Measurements from ENCODE around the gene NUTM2B. TPM values are rescaled to one million over a fixed set of nuclear protein-coding genes. Genes with fewer than 3 reads are reported as not detected.
"Not testable (repeated sequence)": the region's sequence is repeated elsewhere in the genome, so short reads cannot be mapped to it uniquely, and the experiment has no call there.

NUTM2B gene
- total RNA-seq, 1 experiment from 2014 or later = 0.59 TPM

GRCh38 chr10:79700381-79700944 is 2.6 kb upstream of the NUTM2B start:
- H3K9me3 ChIP-seq (replicated peaks); H3K36me3 ChIP-seq; H3K27ac ChIP-seq; H3K27me3 ChIP-seq; DNase-seq; H3K4me3 ChIP-seq; H3K4me1 ChIP-seq: not testable (repeated sequence)

- not testable (repeated sequence) for H3K27me3 ChIP-seq; H3K9me3 ChIP-seq (replicated peaks); H3K4me3 ChIP-seq; H3K4me1 ChIP-seq; H3K36me3 ChIP-seq; DNase-seq; H3K27ac ChIP-seq
These were observed 4.0 kb downstream of the NUTM2B start for GRCh38 chr10:79707017-79707416.

- not testable (repeated sequence) for H3K9me3 ChIP-seq (replicated peaks); DNase-seq; H3K27ac ChIP-seq; H3K36me3 ChIP-seq; H3K4me3 ChIP-seq; H3K4me1 ChIP-seq; H3K27me3 ChIP-seq
These were observed 11.9 kb downstream of the NUTM2B start for GRCh38 chr10:79714976-79715375.

GRCh38 chr10:79716917-79717579 is 14.0 kb downstream of the NUTM2B start:
- not testable (repeated sequence) for DNase-seq; H3K27ac ChIP-seq; H3K36me3 ChIP-seq; H3K9me3 ChIP-seq (replicated peaks); H3K4me3 ChIP-seq; H3K27me3 ChIP-seq; H3K4me1 ChIP-seq

- not testable (repeated sequence) for H3K9me3 ChIP-seq (replicated peaks); H3K27ac ChIP-seq; H3K4me3 ChIP-seq; H3K36me3 ChIP-seq; H3K27me3 ChIP-seq; DNase-seq; H3K4me1 ChIP-seq
These were observed 17.0 kb downstream of the NUTM2B start for GRCh38 chr10:79720000-79720399.

GRCh38 chr10:79726620-79727019 is 23.6 kb downstream of the NUTM2B start:
- not testable (repeated sequence) for H3K4me3 ChIP-seq; H3K36me3 ChIP-seq; H3K27me3 ChIP-seq; H3K9me3 ChIP-seq (replicated peaks); DNase-seq; H3K4me1 ChIP-seq; H3K27ac ChIP-seq

- H3K4me1 ChIP-seq; H3K36me3 ChIP-seq; H3K27ac ChIP-seq; DNase-seq; H3K27me3 ChIP-seq; H3K4me3 ChIP-seq; H3K9me3 ChIP-seq (replicated peaks): not testable (repeated sequence)
These were observed 41.8 kb downstream of the NUTM2B start for GRCh38 chr10:79744844-79745243.

- not testable (repeated sequence) for H3K36me3 ChIP-seq; H3K9me3 ChIP-seq (replicated peaks); DNase-seq; H3K27ac ChIP-seq; H3K27me3 ChIP-seq; H3K4me3 ChIP-seq; H3K4me1 ChIP-seq
These were observed 45.5 kb downstream of the NUTM2B start for GRCh38 chr10:79748510-79748909.

GRCh38 chr10:79753601-79754000 is 50.6 kb downstream of the NUTM2B start:
- not testable (repeated sequence) for H3K9me3 ChIP-seq (replicated peaks); H3K36me3 ChIP-seq; H3K4me3 ChIP-seq; H3K27me3 ChIP-seq; H3K27ac ChIP-seq; DNase-seq; H3K4me1 ChIP-seq

- not testable (repeated sequence) for H3K9me3 ChIP-seq (replicated peaks); H3K27ac ChIP-seq; H3K4me3 ChIP-seq; H3K4me1 ChIP-seq; H3K27me3 ChIP-seq; H3K36me3 ChIP-seq
- peak; percentile 5 to 20 for DNase-seq
These were observed 55.4 kb downstream of the NUTM2B start for GRCh38 chr10:79758297-79758993.

Other genes with a start within 250 kb of the NUTM2B start
- 0.58 and 0.73 TPM in 2 replicates for gene EIF5AL1, start 190.7 kb upstream of the NUTM2B start, total RNA-seq (2014; rRNA removed; shearing (Covaris generic))
- not detected in 2 replicates for gene SFTPA2, start 142.8 kb upstream of the NUTM2B start, total RNA-seq (2014; rRNA removed; shearing (Covaris generic))
- gene SFTPA1, start 92.3 kb upstream of the NUTM2B start, total RNA-seq (2014; rRNA removed; shearing (Covaris generic)) = not detected in 2 replicates
- 0.02 and 0.03 TPM in 2 replicates for gene NUTM2E, start 123.5 kb downstream of the NUTM2B start, total RNA-seq (2014; rRNA removed; shearing (Covaris generic))
- gene SFTPD, start 245.9 kb downstream of the NUTM2B start, total RNA-seq (2014; rRNA removed; shearing (Covaris generic)) = 0.22 TPM in 1 of 2 replicates, not detected in the other